ENCODE measurements around the gene CLGN.

The CLGN gene

DNA sequence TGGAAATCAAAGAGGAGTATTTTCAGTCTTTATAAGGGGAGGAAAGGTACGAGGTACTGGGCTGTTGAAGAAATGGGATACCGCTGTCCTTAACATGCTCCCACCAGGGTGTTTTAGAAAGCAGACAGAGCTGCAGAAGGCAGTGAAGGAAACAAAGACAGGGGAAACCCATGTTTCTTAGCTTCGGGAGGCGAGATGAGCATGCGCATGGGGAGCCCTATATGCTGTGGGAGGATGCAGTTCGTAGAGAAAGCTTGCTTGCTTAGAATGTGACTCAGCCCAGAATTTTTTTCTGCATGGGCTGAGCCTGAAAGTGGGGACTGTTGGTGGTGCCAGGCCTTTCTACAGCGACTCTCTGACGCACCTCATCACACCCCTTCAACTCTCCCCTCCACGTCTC, 82.8 kb downstream of the CLGN start:
- H3K4me3 ChIP-seq (ENCODE audit: low read length) = no peak overlapping the region
- DNase-seq (ENCODE audit: low read depth, low spot score) = no peak

DNA sequence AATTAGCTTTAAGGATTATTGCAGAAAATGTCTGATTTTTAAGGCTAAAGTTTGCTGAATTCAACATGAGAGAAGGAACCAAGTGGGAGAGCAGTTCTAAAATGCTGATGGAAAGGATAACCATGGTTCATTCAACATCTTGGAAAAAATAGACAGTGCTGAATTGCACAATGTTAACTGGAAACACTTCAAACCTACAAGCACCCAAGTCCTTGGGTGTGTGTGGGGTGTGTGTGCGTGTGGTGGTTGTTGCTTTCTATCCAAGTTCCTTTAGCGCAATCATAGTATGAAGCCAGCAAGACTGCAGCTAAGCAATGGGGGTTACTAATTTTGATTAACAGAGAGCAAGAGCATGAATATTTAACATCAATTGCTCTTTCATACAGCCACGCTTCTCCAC, 83.3 kb downstream of the CLGN start:
- no peak for DNase-seq (ENCODE audit: low read depth, low spot score)
- H3K4me3 ChIP-seq (ENCODE audit: low read length) = no peak overlapping the region

DNA sequence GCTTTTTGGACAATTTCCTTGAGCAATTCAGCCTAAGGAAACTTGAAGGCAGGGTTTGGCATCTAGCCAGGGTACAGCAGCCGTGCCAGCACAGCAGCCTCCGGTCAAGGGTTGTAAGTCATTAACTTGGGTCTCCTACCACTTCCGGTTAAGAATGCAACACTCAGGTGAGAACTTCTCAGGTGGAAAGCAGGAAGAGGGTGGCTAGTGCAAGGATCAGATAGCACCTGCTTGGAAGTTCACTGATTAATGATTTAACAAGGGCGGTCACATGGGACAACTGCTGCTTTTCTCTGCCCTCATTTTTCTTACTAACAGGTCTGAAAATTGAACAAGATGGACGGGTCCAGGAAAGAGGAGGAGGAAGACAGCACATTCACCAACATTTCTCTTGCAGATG, 84.1 kb downstream of the CLGN start:
- H3K4me3 ChIP-seq (ENCODE audit: low read length) = no peak overlapping the region

DNA sequence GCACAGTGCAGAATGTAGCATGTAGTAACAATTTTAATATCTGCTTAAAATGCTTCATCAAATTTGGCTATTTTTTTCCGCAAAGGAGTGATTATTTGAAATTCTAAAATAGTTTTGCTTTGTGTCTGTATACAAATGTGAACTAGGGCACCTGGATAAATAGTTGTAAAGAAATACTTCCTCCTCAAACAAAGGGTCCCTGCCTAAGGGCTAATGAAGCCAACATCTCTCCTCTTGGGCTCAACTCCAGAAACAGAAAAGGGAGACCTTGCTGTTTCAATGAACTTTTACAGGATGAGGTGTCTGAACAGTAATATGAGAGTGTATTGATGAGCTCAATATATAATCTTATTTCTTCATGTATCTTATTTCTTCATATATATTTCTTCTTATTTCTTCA, 84.8 kb downstream of the CLGN start:
- DNase-seq (ENCODE audit: low read depth, low spot score) = no peak
- H3K4me3 ChIP-seq (ENCODE audit: low read length) = no peak overlapping the region

More for the DNA sequence above, 84.1 kb downstream of the CLGN start:
- no peak for DNase-seq (ENCODE audit: low read depth, low spot score)

Data from Jurkat, Clone E6-1 (cell line).